Activated gamma-delta T cell (primary cell): ENCODE measurements around the gene GAS6.
"Not testable (repeated sequence)": the region's sequence is repeated elsewhere in the genome, so short reads cannot be mapped to it uniquely, and the experiment has no call there.

Experiments
- DNase-seq: peaks from one replicate; lab custom pipeline; 2025; lab: John Stamatoyannopoulos, UW
- total RNA-seq, 2 donors: gene quantifications; one replicate each; lab custom pipeline; 2026; lab: John Stamatoyannopoulos, UW

The GAS6 gene
- total RNA-seq: 1.5 to 1.6 reads per million in 2 donors

DNA sequence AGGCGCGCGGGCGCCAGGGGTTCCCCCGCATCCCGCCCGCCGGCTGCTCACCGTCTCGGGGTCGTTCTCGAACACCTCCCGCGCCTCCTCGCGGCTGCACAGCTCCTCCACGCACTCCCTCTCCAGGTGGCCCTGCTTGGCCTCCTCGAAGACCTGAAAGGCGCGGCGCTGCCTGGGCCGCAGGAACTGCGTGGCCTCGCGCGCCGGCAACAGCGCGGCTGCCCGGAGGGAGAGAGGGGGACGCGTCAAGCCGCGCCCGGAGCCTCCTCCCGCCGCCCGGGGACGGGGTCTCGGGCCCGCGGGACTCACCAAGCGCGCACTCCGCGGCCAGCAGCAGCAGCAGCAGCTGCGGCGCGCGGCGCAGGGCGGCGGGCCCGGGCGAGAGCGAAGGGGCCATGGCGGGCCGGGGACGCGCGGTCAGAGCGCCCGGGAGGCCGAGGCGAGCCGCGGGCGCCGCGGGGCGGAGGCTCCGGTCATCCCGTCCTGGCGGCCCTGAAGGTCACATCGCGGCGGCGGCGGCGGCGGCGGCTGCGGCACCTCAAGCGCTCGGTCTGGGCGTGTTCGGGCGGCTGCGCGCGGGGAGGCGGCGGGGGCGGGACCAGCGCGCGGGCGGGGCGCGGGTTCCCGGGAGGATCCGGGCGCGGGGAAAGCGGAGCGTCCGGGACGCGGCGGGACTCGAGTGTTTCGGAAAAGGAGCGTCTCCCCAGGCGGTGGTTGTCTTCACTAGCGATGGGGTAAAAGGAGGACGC is at the start of gene GAS6:
Gene GAS6 (minus strand): TSS at position 553 of the 749 bp plus-strand sequence. CDS start 156 bp downstream, at position 397.
- no peak for DNase-seq

DNA sequence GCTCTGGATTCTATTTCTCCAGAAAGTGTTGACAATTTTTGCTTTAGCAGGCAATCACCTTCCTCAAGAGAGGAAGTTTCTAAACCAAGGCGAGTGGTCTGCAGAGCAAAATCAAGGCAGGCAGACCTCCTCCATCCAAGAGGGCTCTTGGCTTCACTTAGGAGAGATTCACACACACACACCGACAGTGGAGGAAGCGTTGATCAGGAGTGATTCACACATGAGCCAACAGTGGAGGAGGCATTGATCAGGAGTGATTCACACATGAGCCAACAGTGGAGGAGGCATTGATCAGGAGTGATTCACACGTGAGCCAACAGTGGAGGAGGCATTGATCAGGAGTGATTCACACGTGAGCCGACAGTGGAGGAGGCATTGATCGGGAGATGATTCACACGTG is 49.5 kb upstream of the GAS6 start:
- not testable (repeated sequence) for DNase-seq

DNA sequence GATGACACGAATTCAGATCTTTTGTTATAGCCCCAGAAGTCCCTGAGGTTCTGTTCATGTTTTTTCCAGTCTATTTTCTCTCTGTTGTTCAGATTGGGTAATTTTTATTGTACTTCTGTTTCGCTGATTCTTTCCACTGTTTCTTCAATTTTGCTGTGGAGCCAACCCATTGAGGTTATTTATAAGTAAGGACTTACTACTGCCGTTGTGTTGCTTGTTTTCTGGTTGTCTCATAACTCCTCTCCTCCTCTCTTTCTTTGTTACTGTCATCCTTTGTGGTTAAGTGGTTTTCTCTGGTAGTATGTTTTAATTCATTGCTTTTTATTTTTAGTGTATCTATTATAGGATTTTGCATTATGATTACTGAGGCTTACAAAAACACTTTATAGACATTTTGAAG is 48.7 kb upstream of the GAS6 start:
- DNase-seq: no peak

DNA sequence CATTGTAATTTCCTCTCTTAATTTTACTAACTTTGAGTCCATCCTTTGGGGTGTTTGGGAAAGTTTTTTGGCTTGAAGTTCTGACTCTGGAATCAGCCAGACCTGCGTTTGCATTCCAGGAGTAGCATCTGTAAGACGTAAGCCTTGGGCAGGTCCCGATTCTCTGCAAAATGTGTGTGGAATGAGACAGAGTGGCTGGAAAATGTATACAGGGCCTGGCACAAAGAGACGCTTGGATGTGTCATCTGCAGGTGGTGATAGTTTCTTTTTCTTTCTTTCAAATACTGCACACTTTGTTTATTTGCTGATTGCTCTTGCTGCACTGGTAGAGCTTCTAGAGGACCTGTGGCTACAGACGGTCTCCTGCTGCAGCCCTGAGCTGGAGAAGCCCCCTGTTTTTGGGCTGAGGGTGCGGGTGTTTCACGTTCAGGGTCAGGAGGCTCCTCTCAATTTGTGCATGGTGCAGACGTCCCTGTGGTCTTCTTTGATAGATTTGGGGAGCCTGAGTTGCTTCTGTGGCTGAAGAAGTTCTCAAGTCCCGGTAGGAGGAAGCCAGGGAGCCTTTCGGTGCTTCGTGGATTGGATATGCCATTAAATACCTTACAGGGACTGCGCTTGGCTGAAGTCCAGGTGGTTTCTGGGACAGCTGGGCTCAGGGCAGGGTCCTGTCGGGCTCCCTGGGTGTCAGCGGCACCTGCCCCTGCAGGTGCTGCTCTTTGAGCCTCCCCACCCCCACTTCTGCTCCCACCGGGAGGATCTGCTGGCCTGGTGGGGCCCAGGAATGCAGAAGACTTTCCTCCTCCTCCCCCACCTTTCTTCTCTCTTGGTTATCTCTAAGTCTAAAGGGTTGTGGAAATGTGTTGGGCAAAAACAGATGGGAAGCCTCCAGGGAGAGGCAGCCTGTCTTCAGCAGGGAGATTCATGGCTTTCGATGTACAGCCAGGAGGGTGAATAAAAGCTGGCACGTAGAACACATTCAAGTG is 44.0 kb upstream of the GAS6 start:
- DNase-seq: no peak

DNA sequence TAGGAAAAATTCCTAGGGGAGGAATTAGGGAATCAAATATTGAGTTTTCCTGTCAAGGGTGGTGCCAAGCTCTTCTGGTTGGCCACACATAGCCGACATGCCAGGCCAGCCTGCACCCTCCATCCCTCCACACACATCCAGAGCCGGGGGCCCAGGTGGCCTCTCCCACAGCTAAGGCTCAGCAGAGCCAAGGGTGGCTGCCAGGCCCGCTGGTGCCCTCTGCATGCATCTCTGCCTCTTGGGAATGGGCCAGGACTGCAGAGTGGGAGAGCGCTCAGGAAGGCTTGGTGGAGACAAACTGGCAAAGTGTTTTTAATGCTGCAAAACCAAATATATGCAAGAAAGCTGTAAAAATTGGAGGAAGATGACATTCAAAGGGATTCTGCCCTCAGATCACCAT is 42.7 kb upstream of the GAS6 start:
- no peak for DNase-seq

DNA sequence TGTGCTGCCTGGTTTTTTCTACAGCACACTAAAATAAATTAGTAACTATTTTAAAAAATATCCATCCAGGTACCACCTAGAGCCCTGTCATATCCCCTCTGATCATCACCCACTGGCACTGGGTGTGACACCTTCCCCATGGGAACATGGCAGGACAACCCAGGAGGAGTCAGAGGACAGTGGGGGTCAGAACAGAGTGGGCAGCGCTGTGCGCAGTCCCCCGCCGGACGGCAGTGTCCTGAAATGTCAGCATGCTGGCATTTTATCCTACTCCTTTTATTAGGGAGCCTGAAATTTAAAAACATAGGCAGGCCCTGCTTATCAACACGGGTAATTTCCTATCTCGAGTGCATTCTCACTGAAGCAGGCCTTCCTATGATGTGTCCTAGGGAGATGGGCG is 42.1 kb upstream of the GAS6 start:
- DNase-seq: no peak

DNA sequence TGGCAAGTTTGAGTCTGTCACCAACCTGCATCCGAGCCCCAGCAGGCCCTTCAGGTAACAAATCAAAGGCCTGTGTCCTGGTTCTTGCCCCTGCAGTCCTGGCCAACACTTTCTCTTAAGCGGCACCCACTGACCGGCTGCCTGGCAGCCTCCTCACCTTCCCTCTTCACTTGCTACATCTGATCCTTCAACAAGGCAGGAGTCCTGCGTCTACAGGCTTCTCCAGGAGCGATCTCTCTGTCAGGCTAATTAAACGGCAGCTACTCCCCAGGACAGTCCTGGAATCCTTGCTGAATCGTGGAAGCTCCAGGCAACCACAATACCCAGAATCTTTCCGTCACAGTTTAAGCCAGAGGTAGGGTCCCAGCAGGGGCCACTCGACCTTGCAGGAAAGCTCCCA is 41.1 kb upstream of the GAS6 start:
- no peak for DNase-seq

DNA sequence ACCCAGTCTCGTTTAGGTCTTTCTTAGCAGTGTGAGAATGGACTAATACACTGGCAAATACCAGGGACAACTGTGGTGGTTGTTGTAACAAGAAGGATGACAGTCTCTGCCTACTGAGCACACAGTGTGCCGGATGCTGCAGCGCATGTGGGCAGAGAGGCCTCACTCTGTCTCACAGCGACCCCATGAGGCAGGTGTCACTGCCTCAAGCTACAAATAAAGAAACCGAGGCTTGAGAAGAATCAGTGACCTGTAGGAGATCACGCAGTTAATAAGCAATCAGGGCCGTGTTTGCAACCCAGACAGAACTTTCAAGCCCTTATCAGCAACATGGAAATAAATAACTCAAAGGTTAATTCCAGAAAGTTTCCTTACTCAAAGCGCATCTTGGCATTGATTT is 40.5 kb upstream of the GAS6 start:
- DNase-seq: no peak

DNA sequence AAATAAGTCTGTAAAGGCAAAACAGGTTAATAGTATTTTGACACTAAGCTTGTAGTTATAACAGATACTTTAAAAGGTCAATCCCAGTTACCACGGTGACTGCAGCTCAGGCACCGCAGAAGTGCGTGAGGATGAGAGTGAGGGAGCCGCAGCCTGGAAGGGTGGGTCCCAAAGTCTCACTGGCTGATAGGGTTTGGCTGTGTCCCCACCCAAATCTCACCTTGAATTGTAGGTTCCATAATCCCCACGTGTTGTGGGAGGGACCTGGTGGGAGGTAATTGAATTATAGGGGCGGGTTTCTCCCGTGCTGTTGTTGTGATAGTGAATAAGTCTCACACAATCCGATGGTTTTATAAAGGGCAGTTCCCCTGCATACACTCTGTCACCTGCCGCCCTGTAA is 40.0 kb upstream of the GAS6 start:
- DNase-seq: no peak

DNA sequence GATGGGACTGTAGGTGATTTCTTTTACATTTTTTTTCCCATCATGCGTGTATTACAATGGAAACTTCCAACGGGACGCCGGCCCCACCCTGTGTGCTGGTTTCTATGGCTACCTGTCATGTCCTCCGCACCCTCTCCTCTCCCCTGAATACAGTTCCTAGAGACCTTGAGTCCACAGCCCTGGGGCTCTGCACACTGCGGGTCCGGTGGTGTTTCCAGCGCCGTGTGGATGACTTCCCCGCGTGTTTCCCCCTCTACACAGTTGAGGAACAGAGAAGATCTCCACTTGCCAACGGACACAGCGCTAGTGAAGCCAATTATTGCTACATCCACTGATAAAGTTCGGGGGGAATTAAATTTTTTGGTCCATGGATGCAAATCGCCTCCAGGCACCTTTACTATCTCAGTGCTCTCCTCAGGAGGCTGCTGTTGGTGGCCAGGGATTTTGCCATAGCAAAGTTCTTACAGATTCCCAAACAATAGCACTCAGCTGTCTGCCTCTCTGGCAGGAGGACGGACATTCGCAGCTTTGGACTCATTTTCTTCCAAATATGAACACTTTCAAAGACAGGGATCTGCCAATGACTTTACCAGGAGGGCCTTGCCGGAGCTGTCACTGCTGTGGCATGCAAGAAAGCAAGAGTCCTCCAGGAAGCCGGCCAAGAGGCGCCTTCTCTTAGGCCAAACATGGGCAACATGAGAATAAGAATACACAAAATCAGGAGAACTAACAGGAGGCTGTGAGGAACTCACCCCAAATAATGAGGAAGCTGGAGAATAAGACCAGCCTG is 39.3 kb upstream of the GAS6 start:
- DNase-seq: no peak

DNA sequence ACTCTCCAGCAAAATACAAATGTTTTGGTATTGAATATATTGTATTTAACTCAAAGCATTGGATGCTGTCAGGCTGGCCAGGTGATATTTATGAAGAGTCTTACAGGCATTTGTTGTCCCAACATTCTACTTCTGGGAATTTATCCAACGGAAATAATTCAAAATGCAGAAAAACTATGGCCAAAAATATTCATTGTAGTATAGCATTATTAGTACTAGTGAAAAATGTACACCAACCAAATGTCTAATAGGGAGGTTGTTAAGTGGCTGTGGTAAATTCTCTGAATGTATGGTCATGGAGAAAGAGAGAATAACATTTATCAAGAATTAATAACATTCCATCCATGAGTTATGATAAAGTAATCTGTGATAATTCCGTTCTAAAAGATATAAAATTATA is 38.6 kb upstream of the GAS6 start:
- no peak for DNase-seq

DNA sequence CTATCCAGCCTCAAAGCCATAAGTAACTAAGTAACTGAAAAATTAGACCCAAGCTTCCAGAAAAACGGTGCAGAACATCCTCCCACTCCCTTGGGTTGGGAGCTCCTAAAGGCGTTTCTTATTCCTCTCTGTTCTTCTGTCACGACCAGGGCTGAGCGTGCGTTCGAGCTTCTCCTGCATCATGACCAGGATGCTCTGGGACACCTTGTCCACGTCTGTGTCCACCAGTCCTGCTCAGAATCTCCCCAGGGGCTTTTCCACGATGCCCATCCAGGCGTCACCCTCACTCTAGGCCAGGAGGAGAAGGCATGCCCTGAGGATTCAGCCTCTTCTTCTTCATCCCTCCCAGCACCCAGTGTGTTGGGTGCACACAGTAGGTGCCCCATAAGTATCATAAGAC is 37.8 kb upstream of the GAS6 start:
- no peak for DNase-seq

DNA sequence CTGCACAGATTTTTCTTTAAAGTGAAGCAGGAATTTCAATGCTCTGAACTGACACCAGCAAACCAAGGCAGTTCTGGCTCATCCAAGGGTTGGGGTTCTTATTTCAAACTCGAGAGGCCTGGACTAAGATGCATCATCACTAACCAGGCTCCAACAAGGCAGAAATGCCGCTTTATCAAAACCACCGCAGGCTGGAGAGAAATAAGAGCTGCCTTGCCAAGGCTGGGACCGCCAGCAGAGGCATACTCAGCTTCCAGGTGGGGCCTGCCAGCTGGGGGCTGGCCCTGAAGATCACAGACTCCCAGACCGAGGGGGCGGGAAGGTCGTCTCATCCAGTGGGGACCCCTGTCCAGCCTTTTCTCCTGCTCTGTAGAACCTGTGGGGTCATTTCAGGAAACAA is 37.4 kb upstream of the GAS6 start:
- DNase-seq: no peak

DNA sequence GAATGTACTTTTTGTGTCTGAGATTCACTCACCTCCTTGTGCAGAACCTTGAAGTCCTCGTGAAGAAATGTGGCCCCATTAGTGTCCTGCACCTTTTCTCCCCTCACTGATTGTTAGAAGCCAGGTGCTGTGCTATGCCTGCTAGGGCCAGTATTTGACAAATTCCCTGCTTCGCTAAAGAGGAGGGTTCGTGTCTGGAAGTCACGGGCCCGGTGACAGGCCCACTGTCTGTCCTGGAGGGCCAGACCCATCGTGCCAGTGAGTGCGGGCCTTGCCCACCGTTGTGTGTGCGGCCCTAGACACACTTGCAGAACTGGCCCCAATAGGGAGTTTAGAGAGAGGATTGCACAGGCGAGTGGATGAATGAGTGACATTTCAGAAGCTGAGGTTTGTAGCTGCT is 36.8 kb upstream of the GAS6 start:
- DNase-seq: no peak

DNA sequence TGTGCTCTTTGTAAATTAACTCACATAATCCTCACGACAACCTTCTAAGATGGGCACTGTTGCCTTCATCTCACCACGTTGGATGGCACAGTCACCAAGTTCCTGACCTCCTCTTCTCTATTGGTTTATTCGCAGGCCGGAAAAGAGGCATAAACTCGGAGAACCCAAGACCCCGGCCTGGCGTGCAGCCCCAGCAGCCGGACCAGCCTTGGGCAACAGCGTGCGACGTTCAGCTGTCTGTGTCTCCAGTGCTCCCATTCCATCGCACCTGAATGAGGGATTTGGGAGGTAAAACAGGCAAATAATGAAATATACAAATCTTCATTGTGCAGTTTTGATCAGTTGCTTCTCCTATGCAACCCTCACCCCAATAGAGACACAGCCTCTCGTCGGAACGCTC is 34.5 kb upstream of the GAS6 start:
- no peak for DNase-seq

DNA sequence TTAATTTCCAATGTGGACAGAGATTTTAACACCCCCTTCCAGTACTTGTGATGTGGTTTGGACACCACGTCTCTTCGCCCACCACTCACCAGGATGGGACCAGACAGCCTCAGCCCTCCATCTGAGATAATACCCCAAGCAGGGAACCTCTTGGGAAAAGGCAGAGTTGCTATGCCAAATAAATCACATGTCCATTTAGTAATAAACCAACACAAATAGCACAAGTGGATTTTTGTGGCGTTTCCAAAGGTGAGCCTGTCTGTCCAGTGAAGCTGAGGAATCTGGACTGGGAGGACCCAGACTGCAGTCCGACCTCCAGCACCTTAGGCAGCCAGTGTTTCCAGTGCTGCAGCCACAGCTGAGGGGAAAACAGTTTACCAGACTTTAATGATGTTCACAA is 34.1 kb upstream of the GAS6 start:
- DNase-seq: no peak

DNA sequence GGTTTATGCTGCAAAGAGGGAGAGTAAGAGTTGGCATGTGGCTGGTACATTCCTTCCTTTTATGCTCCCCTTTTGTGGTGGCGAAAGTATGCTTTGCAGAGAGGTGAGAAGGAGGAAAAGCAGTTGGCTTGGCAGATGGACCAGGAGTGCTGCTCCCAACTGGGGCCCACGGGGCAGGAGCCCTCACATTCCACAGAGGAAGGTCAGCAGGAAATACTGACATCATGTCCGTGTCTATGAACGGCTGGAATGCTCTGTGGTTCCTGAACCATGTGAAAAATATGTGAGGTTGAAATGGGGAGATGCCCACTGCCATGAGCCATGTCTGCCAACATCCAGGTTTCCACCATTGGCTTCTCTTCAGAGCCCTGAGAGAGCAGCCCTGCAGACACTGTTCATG is 33.3 kb upstream of the GAS6 start:
- DNase-seq: no peak

DNA sequence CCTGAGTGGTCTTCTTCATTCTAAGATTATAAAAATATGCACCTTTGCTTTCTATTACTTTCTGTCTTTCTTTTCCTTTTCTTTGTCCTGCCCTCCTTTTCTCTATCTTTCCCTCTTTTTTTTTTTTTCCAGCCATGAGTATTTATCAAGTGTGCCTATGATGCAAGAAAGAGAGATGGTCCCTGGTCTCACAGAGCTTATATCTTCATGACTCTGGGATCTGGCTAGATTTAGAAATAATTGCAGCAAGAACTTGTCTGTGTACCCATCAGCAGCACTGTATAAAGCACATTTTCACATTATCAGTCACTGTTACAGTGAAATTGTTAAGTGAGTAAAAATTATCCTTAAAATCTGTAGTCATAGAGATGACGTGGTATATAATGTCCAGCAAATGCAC is 31.6 kb upstream of the GAS6 start:
- no peak for DNase-seq

DNA sequence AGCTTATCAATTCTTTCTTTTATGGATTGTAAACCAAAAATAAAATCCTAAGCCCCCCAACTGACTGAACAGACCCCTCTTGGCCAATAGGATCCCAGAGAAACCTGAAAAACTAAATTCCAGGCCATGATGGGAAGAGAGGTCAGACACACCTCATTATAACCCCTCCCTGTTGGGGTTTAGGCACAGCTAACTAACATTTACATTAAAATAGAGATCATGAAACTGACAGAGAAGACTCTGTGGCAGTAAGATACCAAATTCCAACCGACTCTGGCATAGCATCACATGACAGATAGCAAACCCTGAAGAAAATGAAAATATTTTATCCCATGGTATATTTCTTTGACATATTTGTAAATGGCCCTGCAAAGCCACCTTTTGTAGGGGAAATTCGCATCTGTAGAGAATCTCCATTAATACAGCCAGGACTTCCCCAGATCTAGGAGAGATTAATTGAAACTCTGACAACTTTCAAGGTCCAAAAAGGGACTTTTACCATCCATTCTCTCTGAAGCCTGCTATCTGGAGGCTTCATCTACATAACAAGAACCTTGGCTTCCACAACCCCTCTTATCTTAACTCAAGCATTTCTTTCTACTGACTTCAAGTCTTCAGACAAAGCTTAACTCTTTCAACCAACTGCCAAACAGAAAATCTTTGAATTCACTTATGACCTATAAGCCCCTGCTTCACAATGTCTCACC is 27.1 kb upstream of the GAS6 start:
- no peak for DNase-seq

DNA sequence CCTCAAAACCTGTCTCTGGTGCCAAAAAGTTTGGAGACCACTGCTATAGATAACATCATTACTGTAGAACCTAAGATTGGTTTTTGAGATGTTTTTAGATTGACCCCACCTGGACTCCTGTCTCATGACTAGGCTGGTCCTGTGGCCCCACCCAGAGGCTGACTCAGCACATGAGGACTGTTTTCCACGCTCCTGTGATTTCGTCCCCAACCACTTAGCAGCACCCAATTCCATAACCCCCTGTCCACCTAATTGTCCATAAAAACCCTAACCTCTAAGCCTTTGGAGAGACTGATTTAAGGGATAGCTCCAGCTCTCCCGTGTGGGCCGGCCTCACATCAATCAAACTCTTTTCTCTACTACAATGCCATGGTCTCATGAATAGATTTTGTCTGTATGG is 25.6 kb upstream of the GAS6 start:
- no peak for DNase-seq

DNA sequence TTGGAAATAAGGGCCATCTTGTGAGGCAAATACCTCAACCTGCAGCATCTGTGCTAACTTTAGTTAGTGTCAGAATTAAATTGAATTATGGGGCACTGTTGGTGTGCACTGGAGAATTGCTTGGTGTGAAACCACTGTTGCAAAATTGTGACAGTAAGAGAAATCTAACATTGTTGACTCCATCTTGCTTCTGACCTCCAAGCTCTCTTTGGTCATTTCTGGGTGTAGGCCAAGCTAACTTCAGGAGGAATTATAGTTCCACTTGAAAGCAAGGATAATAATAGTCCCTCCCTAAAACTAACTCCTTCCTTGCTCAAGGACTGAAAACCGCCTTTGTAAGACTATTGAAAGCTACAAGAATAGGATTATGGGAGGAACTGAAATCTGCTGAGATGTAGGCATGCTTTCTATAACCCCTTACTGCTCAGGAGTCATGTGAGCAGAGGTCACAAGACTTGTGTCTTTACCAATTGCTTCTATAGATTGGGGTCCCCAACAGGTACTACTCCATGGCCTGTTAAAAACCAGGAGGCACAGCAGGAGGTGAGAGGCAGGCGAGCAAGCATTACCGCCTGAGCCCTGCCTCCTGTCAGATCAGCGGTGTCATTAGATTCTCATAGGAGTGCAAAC is 24.9 kb upstream of the GAS6 start:
- DNase-seq: no peak
